Thyroid gland (tissue), 4 donors: ENCODE measurements around the gene TMEM220.

Source experiments
- POLR2A ChIP-seq, 2 donors: fragments of 450-650 bp; IDR thresholded peaks; one replicate each; pipeline ENCODE4 v1.6.1; 2017; ENCODE audit warnings: antibody characterized with exemption in 2 of 2, mild to moderate bottlenecking in 2 of 2, moderate library complexity in 1 of 2
- TF ChIP-seq, protein P1 (sequence below), 6 experiments: fragments of 200-600 bp in 3 of 6; fragments of 450-650 bp in 3 of 6; sonication (generic) in 3 of 6; IDR thresholded peaks; one replicate each; pipeline ENCODE4 v1.5.1; 2016 to 2019; ENCODE audit warnings: antibody characterized with exemption in 6 of 6, mild to moderate bottlenecking in 2 of 6, inconsistent platforms in 1 of 6, moderate library complexity in 1 of 6

- TF ChIP-seq, protein P1, sequence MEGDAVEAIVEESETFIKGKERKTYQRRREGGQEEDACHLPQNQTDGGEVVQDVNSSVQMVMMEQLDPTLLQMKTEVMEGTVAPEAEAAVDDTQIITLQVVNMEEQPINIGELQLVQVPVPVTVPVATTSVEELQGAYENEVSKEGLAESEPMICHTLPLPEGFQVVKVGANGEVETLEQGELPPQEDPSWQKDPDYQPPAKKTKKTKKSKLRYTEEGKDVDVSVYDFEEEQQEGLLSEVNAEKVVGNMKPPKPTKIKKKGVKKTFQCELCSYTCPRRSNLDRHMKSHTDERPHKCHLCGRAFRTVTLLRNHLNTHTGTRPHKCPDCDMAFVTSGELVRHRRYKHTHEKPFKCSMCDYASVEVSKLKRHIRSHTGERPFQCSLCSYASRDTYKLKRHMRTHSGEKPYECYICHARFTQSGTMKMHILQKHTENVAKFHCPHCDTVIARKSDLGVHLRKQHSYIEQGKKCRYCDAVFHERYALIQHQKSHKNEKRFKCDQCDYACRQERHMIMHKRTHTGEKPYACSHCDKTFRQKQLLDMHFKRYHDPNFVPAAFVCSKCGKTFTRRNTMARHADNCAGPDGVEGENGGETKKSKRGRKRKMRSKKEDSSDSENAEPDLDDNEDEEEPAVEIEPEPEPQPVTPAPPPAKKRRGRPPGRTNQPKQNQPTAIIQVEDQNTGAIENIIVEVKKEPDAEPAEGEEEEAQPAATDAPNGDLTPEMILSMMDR (IDR thresholded peaks at IDR 0.05): no peak
- TF ChIP-seq POLR2A (IDR thresholded peaks at IDR 0.05): no peak
Measured at GRCh38 chr17:10762037-10762436, 32.2 kb upstream of the TMEM220 start.
